ENCODE results near the gene GPD1L.

Gene GPD1L

DNA sequence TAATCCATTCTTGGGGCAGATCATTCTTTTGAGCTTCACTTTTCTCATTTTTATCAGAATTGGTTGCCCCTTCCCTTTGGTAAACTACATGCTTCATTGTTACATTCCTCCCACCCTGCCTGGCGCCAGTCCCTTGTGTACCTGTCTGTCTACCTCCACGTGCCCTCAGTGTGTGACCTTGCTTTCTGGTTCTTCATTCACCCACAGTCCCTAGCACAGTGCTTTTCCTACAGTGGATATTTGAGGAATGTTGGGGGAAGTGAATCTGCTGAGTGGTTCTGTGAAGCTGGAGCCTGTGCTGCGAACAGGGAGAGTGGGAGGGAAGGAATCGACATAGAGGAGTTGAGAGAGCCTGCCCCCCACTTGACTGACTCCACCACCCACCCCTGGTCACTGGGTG is 23.4 kb downstream of the GPD1L start:
- Histone ChIP-seq H3K9me3 (no peaks in the 10 kb centered on the region), H3K4me3 (no peak overlapping the region), H3K27me3 (no peaks in the 10 kb centered on the region), H3K36me3 (peaks cover 13 to 25% (median 19%) of the 10 kb centered on the region in 3 donors), H3K4me1 (peaks cover 0 to 16% (median 6%) of the 10 kb centered on the region in 4 donors), H3K27ac (no peak overlapping the region)
- no peak for DNase-seq
- TF ChIP-seq, protein P1, sequence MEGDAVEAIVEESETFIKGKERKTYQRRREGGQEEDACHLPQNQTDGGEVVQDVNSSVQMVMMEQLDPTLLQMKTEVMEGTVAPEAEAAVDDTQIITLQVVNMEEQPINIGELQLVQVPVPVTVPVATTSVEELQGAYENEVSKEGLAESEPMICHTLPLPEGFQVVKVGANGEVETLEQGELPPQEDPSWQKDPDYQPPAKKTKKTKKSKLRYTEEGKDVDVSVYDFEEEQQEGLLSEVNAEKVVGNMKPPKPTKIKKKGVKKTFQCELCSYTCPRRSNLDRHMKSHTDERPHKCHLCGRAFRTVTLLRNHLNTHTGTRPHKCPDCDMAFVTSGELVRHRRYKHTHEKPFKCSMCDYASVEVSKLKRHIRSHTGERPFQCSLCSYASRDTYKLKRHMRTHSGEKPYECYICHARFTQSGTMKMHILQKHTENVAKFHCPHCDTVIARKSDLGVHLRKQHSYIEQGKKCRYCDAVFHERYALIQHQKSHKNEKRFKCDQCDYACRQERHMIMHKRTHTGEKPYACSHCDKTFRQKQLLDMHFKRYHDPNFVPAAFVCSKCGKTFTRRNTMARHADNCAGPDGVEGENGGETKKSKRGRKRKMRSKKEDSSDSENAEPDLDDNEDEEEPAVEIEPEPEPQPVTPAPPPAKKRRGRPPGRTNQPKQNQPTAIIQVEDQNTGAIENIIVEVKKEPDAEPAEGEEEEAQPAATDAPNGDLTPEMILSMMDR (IDR thresholded peaks at IDR 0.05) = no peak
- intact Hi-C loops (cut with DNase I; ENCODE audit: low total_unique reads) = no loop called here

DNA sequence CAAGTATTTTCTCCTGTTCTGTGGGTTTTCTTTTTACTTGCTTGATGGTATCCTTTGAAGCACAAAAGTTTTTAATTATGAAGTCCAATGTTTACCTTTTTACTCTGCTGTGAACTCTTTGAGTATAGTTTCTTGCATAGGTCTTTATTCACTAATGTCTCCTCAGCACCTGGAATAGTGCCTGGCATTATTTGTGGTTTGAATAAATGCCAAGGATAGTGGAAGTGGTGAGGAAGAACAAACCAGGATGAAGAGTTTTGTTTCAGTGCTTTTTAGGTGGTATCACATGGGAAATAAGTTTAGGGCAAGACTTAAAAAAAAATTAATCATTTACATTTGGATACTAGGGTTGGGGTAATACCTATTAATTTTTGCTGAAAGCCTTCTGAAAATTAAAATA is 25.7 kb downstream of the GPD1L start:
- H3K36me3 ChIP-seq = peaks cover 13 to 25% (median 19%) of the 10 kb centered on the region in 3 donors
- H3K9me3 ChIP-seq = no peaks in the 10 kb centered on the region
- TF ChIP-seq, protein P1 (IDR thresholded peaks at IDR 0.05) = no peak
- no peaks in the 10 kb centered on the region for H3K27me3 ChIP-seq
- intact Hi-C loops (cut with DNase I; ENCODE audit: low total_unique reads) = no loop called here
- no peak overlapping the region for H3K4me3 ChIP-seq
- DNase-seq = no peak
- H3K27ac ChIP-seq = no peak overlapping the region
- H3K4me1 ChIP-seq = peaks cover 0 to 16% (median 0%) of the 10 kb centered on the region in 4 donors

DNA sequence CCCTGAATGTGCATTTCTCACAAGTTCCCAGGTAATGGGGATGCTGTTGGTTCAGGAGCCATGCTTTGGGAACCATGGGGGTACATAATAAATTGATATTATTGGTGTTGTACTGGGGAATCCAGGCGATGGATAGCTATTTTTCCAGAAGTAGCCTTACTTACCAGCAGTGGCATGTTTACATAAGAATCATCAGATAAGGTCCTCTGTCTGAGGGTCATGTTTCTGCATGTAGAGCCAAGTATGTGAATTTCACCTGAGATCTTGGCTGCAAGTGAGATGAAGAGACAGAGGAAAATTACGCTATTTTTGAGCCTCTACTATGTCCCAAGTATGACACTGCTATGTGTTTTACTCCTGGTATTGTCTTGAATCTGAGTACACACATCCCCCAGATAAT is 26.3 kb downstream of the GPD1L start:
- Histone ChIP-seq H3K4me1 (peaks cover 0 to 12% (median 0%) of the 10 kb centered on the region in 4 donors), H3K36me3 (peaks cover 13 to 31% (median 19%) of the 10 kb centered on the region in 3 donors), H3K27ac (no peak overlapping the region), H3K4me3 (no peak overlapping the region), H3K9me3 (no peaks in the 10 kb centered on the region), H3K27me3 (no peaks in the 10 kb centered on the region)
- no peak for DNase-seq
- intact Hi-C loops (cut with DNase I; ENCODE audit: low total_unique reads) = no loop called here
- TF ChIP-seq, protein P1 (IDR thresholded peaks at IDR 0.05) = no peak

DNA sequence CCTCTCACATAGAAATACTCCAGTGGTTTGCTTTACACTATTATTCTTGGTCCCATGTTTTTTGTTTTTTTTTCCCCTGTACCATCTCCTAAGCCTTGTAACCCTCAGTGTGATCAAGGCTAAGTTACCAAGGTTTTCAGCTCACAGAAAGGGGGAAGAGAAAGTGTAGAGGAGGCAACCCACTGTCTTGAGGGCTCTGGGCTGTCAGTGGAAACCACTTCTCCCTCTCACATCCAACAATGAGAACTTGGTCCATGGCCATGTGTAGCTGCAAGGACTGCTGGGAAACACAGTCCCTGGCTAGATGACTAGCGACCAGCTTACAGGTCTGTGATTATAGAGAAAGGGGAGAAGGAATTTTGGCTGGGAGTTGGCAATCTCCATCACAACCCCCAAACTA is 30.3 kb downstream of the GPD1L start:
- TF ChIP-seq, protein P1 (IDR thresholded peaks at IDR 0.05) = no peak
- no peak for DNase-seq
- no peaks in the 10 kb centered on the region for H3K9me3 ChIP-seq
- H3K4me1 ChIP-seq = peaks cover 0 to 12% (median 0%) of the 10 kb centered on the region in 4 donors
- intact Hi-C loops (cut with DNase I; ENCODE audit: low total_unique reads) = no loop called here
- H3K36me3 ChIP-seq = peaks cover 7 to 27% (median 19%) of the 10 kb centered on the region in 3 donors
- H3K27ac ChIP-seq = no peak overlapping the region
- no peaks in the 10 kb centered on the region for H3K27me3 ChIP-seq
- H3K4me3 ChIP-seq = no peak overlapping the region

DNA sequence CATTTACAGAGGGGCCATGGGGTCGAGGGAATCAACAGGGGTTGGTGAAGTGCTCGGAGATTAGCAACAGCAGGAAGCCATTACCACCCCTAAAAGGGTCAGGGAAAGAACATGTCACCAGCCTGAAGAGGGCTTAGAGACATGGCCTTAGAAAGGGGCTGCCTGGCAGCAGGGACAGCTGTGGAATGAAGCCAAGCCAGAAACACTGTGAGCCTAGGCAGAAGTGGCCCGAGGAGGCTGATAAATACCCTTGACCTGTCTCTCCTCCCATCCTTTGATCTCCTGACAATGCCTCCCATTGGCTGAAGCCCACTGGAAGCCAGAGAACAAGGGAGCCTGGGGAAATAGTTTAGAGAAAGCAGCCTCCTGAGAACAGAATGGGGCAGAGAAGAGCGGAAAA is 31.4 kb downstream of the GPD1L start:
- H3K4me3 ChIP-seq = no peak overlapping the region
- H3K4me1 ChIP-seq = peaks cover 0 to 5% (median 0%) of the 10 kb centered on the region in 4 donors
- no peaks in the 10 kb centered on the region for H3K27me3 ChIP-seq
- no peaks in the 10 kb centered on the region for H3K9me3 ChIP-seq
- TF ChIP-seq, protein P1 (IDR thresholded peaks at IDR 0.05) = no peak
- DNase-seq = no peak
- H3K27ac ChIP-seq = no peak overlapping the region
- intact Hi-C loops (cut with DNase I; ENCODE audit: low total_unique reads) = no loop called here
- peaks cover 7 to 25% (median 19%) of the 10 kb centered on the region in 3 donors for H3K36me3 ChIP-seq

Data from tibial artery (tissue), 4 donors.